Neural cell (in vitro differentiated cells): ENCODE data around the gene NLRP13. TPM values are rescaled to one million over a fixed set of nuclear protein-coding genes. Genes with fewer than 3 reads are reported as not detected.

Source experiments
- H2AFZ ChIP-seq: fragments of 200-600, 300-800 bp; sonication (generic), shearing (Covaris generic); 2 replicates; pipeline ENCODE4 v1.6.0; 2014; ENCODE audit warnings: low read depth, mild to moderate bottlenecking, antibody characterized with exemption, low read length, moderate library complexity
- H3F3A ChIP-seq: fragments of 200-600 bp; shearing (Covaris generic); 2 replicates; pipeline ENCODE4 v1.6.1; 2016; ENCODE audit warnings: mild to moderate bottlenecking, moderate library complexity, mixed read lengths, antibody characterized with exemption, low read length; ENCODE audit not compliant: insufficient read depth, poor library complexity, severe bottlenecking
- H3K27ac ChIP-seq: fragments of 200-600, 300-800 bp; sonication (generic), shearing (Covaris generic); 2 replicates; pipeline ENCODE4 v1.5.1; 2014; ENCODE audit warnings: mild to moderate bottlenecking, low read length, moderate library complexity
- H3K27me3 ChIP-seq: fragments of 300-800, 200-600 bp; sonication (generic), shearing (Covaris generic); 2 replicates; pipeline ENCODE4 v1.6.0; 2014; ENCODE audit warnings: mild to moderate bottlenecking, low read depth, low read length, moderate library complexity; ENCODE audit not compliant: insufficient read depth
- H3K36me3 ChIP-seq: fragments of 300-800, 200-600 bp; sonication (generic), shearing (Covaris generic); 2 replicates; pipeline ENCODE4 v1.5.1; 2014; ENCODE audit warnings: mild to moderate bottlenecking, antibody characterized with exemption, low read length, moderate library complexity; ENCODE audit not compliant: insufficient read depth
- H3K4me2 ChIP-seq: fragments of 300-800, 200-600 bp; sonication (generic), shearing (Covaris generic); 2 replicates; pipeline ENCODE4 v1.6.0; 2014; ENCODE audit warnings: mild to moderate bottlenecking, low read length
- H3K4me3 ChIP-seq: fragments of 300-800, 200-600 bp; sonication (generic), shearing (Covaris generic); 2 replicates; pipeline ENCODE4 v1.5.1; 2014; ENCODE audit warnings: mild to moderate bottlenecking, low read length, moderate library complexity
- H3K79me2 ChIP-seq: fragments of 200-600 bp; shearing (Covaris generic); replicated peaks from 2 replicates; pipeline ENCODE4 v1.6.0; 2014; ENCODE audit warnings: mild to moderate bottlenecking, low read length, moderate library complexity; ENCODE audit not compliant: insufficient read depth
- H3K9ac ChIP-seq: fragments of 300-800, 200-600 bp; sonication (generic), shearing (Covaris generic); 2 replicates; pipeline ENCODE4 v1.6.1; 2016; ENCODE audit warnings: mild to moderate bottlenecking, low read length, mixed read lengths
- H3K9me2 ChIP-seq: fragments of 200-600 bp; shearing (Covaris generic); 2 replicates; pipeline ENCODE4 v1.6.1; 2016; ENCODE audit warnings: mild to moderate bottlenecking, low read length, mixed read lengths; ENCODE audit not compliant: insufficient read depth
- H3K9me3 ChIP-seq: fragments of 200-600, 300-800 bp; sonication (generic), shearing (Covaris generic); 2 replicates; pipeline ENCODE4 v1.6.1; 2016; ENCODE audit warnings: mild to moderate bottlenecking, mixed run types, low read length, moderate library complexity, mixed read lengths
- H4K20me1 ChIP-seq: fragments of 200-600 bp; shearing (Covaris generic); 2 replicates; pipeline ENCODE4 v1.6.1; 2016; ENCODE audit warnings: mild to moderate bottlenecking, mixed run types; ENCODE audit not compliant: insufficient read depth
- EP300 ChIP-seq: fragments of 450-650 bp; conservative IDR thresholded peaks from 2 replicates; pipeline ENCODE4 v1.6.1; 2014; ENCODE audit warnings: antibody characterized with exemption, mild to moderate bottlenecking, moderate library complexity; ENCODE audit not compliant: poor library complexity, severe bottlenecking
- EZH2 ChIP-seq: fragments of 200-600, 300-800 bp; shearing (Covaris generic), sonication (generic); IDR thresholded peaks from 2 replicates; pipeline ENCODE4 v1.6.1; 2014; ENCODE audit warnings: antibody characterized with exemption, low read length, borderline replicate concordance, mild to moderate bottlenecking; ENCODE audit not compliant: insufficient read depth, poor library complexity, severe bottlenecking
- MXI1 ChIP-seq: fragments of 450-650 bp; conservative IDR thresholded peaks from 2 replicates; pipeline ENCODE4 v1.6.1; 2014; ENCODE audit warnings: antibody characterized with exemption, mild to moderate bottlenecking; ENCODE audit not compliant: poor library complexity, severe bottlenecking
- POLR2AphosphoS5 ChIP-seq: IDR thresholded peaks from 2 replicates; pipeline ENCODE4 v1.6.1; 2012
- RAD21 ChIP-seq: fragments of 450-650 bp; conservative IDR thresholded peaks from 2 replicates; pipeline ENCODE4 v1.6.1; 2014; ENCODE audit warnings: antibody characterized with exemption, mild to moderate bottlenecking, moderate library complexity
- SMC3 ChIP-seq: fragments of 450-650 bp; conservative IDR thresholded peaks from 2 replicates; pipeline ENCODE4 v1.6.1; 2014; ENCODE audit warnings: antibody characterized with exemption, mild to moderate bottlenecking, moderate library complexity; ENCODE audit not compliant: poor library complexity
- TAF1 ChIP-seq: IDR thresholded peaks from 2 replicates; pipeline ENCODE4 v1.6.1; 2012; ENCODE audit warnings: low read depth
- polyA plus RNA-seq: library from polyadenylated mRNA; depleted of rRNA; stranded (reverse); fragments of >200 nt; gene quantifications from 2 replicates; pipeline ENCODE4 v1.2.3, GENCODE V29; 2014
- TF ChIP-seq, protein P1 (sequence below): IDR thresholded peaks from 2 replicates; pipeline ENCODE4 v1.6.1; 2012; ENCODE audit warnings: borderline replicate concordance
- TF ChIP-seq, protein P2 (sequence below): fragments of 450-650 bp; IDR thresholded peaks from 2 replicates; pipeline ENCODE4 v1.5.1; 2014; ENCODE audit warnings: antibody characterized with exemption, mild to moderate bottlenecking, moderate library complexity; ENCODE audit not compliant: poor library complexity, severe bottlenecking

NLRP13 gene
- polyA plus RNA-seq, 1 donor from 2014 or later, result not detected

DNA sequence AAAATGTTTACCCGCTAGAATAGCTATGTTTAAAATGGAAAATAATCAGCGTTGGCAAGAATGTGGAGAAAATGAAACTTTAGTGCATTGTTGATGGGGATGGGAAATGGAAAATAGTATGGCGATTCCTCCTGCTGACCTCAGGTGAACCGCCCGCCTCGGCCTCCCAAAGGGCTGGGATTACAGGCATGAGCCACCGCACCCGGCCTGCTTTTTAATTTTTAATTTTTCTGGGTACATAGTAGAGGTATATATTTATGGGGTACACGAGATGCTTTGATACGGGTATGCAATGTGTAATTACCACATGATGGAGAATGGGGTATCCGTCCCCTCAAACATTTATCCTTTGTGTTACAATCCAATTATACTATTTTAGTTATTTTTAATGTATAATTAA is 8.2 kb upstream of the NLRP13 start:
- H3K79me2 ChIP-seq, result no peaks in the 10 kb centered on the region
- H3K4me2 ChIP-seq, result no peak overlapping the region
- H3K36me3 ChIP-seq, result no peaks in the 10 kb centered on the region
- peaks cover 4% of the 10 kb centered on the region for H3K9me3 ChIP-seq
- no peak overlapping the region for H3K27ac ChIP-seq
- TF ChIP-seq EZH2, result no peak
- TF ChIP-seq, protein P1, sequence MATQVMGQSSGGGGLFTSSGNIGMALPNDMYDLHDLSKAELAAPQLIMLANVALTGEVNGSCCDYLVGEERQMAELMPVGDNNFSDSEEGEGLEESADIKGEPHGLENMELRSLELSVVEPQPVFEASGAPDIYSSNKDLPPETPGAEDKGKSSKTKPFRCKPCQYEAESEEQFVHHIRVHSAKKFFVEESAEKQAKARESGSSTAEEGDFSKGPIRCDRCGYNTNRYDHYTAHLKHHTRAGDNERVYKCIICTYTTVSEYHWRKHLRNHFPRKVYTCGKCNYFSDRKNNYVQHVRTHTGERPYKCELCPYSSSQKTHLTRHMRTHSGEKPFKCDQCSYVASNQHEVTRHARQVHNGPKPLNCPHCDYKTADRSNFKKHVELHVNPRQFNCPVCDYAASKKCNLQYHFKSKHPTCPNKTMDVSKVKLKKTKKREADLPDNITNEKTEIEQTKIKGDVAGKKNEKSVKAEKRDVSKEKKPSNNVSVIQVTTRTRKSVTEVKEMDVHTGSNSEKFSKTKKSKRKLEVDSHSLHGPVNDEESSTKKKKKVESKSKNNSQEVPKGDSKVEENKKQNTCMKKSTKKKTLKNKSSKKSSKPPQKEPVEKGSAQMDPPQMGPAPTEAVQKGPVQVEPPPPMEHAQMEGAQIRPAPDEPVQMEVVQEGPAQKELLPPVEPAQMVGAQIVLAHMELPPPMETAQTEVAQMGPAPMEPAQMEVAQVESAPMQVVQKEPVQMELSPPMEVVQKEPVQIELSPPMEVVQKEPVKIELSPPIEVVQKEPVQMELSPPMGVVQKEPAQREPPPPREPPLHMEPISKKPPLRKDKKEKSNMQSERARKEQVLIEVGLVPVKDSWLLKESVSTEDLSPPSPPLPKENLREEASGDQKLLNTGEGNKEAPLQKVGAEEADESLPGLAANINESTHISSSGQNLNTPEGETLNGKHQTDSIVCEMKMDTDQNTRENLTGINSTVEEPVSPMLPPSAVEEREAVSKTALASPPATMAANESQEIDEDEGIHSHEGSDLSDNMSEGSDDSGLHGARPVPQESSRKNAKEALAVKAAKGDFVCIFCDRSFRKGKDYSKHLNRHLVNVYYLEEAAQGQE, result no peak
- TF ChIP-seq EP300, result no peak
- no peak for TF ChIP-seq MXI1
- TF ChIP-seq TAF1, result no peak
- TF ChIP-seq POLR2AphosphoS5, result no peak
- TF ChIP-seq, protein P2, sequence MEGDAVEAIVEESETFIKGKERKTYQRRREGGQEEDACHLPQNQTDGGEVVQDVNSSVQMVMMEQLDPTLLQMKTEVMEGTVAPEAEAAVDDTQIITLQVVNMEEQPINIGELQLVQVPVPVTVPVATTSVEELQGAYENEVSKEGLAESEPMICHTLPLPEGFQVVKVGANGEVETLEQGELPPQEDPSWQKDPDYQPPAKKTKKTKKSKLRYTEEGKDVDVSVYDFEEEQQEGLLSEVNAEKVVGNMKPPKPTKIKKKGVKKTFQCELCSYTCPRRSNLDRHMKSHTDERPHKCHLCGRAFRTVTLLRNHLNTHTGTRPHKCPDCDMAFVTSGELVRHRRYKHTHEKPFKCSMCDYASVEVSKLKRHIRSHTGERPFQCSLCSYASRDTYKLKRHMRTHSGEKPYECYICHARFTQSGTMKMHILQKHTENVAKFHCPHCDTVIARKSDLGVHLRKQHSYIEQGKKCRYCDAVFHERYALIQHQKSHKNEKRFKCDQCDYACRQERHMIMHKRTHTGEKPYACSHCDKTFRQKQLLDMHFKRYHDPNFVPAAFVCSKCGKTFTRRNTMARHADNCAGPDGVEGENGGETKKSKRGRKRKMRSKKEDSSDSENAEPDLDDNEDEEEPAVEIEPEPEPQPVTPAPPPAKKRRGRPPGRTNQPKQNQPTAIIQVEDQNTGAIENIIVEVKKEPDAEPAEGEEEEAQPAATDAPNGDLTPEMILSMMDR, result no peak
- no peak for TF ChIP-seq SMC3
- TF ChIP-seq RAD21, result no peak
- no peak overlapping the region for H2AFZ ChIP-seq
- H3F3A ChIP-seq, result no peaks in the 10 kb centered on the region
- H3K9ac ChIP-seq, result no peak overlapping the region
- H4K20me1 ChIP-seq, result no peaks in the 10 kb centered on the region
- H3K9me2 ChIP-seq, result no peaks in the 10 kb centered on the region
- H3K4me3 ChIP-seq, result no peak overlapping the region
- no peaks in the 10 kb centered on the region for H3K27me3 ChIP-seq

DNA sequence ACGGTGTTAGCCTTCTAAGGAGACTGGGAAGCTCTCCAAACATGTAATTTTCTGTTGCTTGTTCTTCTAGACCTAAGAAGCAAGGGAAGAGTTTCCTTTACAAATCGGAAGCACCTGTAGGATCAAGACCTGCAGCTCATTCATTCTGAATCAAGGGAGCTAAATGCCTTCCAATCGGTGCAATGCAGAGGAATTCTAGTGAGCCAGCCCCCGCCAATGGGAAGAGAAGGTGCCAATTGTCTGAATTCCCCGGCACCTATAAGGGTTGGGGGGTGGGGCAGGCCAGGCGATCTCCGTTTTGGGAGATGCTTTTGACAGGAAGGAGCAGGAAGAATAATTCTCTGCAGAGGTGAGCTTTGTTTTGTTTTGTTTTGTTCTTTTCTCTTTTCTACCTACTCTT is 7.1 kb upstream of the NLRP13 start:
- H3K9me3 ChIP-seq, result peaks cover 5% of the 10 kb centered on the region

More for the DNA sequence above, 7.1 kb upstream of the NLRP13 start:
- Histone ChIP-seq H3K27ac (no peak overlapping the region), H3K36me3 (no peaks in the 10 kb centered on the region), H3K27me3 (no peaks in the 10 kb centered on the region), H3K79me2 (no peaks in the 10 kb centered on the region), H3K4me2 (no peak overlapping the region), H3K9ac (no peak overlapping the region), H4K20me1 (no peaks in the 10 kb centered on the region), H2AFZ (no peak overlapping the region), H3K4me3 (no peak overlapping the region), H3K9me2 (no peaks in the 10 kb centered on the region), H3F3A (no peaks in the 10 kb centered on the region)
- TF ChIP-seq EP300, result no peak
- no peak for TF ChIP-seq POLR2AphosphoS5
- TF ChIP-seq, protein P2, result no peak
- no peak for TF ChIP-seq EZH2
- no peak for TF ChIP-seq SMC3
- TF ChIP-seq, protein P1, result no peak
- TF ChIP-seq RAD21, result no peak
- TF ChIP-seq MXI1, result no peak
- TF ChIP-seq TAF1, result no peak
